ENCODE results near the gene ANKRD22.

The ANKRD22 gene

DNA sequence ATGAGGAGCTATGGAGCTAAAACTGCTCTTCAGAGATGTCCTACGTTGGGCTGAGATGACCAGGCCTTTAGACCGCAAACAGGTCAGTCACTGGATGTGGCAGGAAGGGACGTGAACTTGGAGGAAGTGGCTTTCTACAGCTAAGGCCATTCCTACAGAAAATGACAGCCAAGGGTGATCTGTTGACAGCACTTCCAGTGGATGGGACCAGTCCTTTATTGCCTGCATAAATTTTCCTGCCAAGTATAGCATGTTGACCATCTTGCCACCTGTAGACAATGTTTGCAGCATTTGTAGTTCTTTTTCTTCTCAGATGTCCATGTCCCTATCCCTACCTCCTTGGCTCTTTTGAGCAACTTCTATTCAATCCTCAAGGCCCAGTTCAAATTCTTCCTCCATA, 45.7 kb downstream of the ANKRD22 start:
- no peak overlapping the region for H3K4me3 ChIP-seq (ENCODE audit: low read length)
- no peak for DNase-seq (ENCODE audit: low read depth)
- TF ChIP-seq, protein P1, sequence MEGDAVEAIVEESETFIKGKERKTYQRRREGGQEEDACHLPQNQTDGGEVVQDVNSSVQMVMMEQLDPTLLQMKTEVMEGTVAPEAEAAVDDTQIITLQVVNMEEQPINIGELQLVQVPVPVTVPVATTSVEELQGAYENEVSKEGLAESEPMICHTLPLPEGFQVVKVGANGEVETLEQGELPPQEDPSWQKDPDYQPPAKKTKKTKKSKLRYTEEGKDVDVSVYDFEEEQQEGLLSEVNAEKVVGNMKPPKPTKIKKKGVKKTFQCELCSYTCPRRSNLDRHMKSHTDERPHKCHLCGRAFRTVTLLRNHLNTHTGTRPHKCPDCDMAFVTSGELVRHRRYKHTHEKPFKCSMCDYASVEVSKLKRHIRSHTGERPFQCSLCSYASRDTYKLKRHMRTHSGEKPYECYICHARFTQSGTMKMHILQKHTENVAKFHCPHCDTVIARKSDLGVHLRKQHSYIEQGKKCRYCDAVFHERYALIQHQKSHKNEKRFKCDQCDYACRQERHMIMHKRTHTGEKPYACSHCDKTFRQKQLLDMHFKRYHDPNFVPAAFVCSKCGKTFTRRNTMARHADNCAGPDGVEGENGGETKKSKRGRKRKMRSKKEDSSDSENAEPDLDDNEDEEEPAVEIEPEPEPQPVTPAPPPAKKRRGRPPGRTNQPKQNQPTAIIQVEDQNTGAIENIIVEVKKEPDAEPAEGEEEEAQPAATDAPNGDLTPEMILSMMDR (conservative IDR thresholded peaks at IDR 0.05; ENCODE audit: low read depth, low read length) = no peak

DNA sequence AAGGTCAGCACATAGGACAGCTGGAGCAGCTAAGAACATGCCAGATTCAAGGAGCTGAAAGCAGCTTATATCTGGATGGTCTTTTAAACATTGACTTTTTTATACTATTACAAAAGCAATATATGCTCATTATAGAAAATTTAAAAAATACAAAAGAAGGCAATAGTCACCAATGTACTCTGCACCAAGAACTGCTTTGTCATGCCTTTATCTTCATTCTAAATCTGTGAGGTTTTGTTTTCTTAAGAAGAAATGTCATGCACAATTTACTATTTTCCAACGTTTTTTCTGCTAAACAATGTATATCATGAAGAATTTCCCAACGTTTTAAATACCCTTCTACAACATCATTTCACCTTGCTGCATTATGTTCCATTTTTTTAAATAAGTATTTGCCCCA, 46.3 kb downstream of the ANKRD22 start:
- no peak for DNase-seq (ENCODE audit: low read depth)
- H3K4me3 ChIP-seq (ENCODE audit: low read length) = no peak overlapping the region
- TF ChIP-seq, protein P1 (conservative IDR thresholded peaks at IDR 0.05; ENCODE audit: low read depth, low read length) = no peak

DNA sequence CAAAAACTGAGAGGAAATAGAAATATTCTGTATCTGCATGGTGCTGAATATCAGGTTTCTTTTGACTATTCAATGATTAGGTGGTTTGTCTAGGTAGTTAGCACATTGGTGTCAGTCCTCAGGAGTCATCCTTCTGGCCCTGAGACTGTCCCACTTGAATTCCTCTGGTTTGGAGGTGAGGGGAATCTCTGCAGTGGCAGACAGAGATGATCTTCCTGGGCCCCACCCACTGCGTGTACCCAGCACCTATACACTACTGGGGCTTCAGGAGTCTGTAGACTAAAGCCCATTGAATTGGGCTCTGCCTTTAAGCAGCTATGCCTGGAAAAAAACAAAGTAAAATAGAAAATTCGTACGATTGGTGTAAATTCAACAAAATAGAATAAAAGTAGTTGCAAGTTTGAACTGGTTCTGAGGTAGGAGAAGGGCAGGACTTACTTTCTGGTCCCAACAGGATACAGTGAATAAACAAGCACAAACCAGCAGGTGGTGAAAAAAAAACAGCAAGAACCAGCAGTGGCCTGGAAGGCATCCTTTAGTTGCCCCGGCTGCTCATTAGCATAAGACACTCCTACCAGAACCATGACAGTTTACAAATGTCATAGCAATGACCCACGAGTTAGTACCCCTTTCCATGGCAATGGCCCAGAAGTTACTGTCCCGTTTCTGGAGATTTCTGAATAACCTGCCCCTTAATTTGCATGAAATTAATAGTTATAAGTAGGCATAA, 47.4 kb downstream of the ANKRD22 start:
- H3K4me3 ChIP-seq (ENCODE audit: low read length) = no peak overlapping the region
- no peak for DNase-seq (ENCODE audit: low read depth)
- TF ChIP-seq, protein P1 (conservative IDR thresholded peaks at IDR 0.05; ENCODE audit: low read depth, low read length) = no peak

GRCh38 chr10:88803641-88804040, 48.0 kb downstream of the ANKRD22 start:
- DNase-seq (ENCODE audit: low read depth) = no peak
- no peak overlapping the region for H3K4me3 ChIP-seq (ENCODE audit: low read length)
- TF ChIP-seq, protein P1 (conservative IDR thresholded peaks at IDR 0.05; ENCODE audit: low read depth, low read length) = no peak

- no peak for DNase-seq (ENCODE audit: low read depth)
- H3K4me3 ChIP-seq (ENCODE audit: low read length) = no peak within 1 kb of the TSS
- TF ChIP-seq, protein P1 (conservative IDR thresholded peaks at IDR 0.05; ENCODE audit: low read depth, low read length) = no peak
These were observed 48.9 kb downstream of the ANKRD22 start, which contains the start of gene LIPM for GRCh38 chr10:88802523-88803285. Gene LIPM, plus strand, starts transcription at chr10:88802730. Its CDS starts 167 bp downstream, at chr10:88802897.

DNA sequence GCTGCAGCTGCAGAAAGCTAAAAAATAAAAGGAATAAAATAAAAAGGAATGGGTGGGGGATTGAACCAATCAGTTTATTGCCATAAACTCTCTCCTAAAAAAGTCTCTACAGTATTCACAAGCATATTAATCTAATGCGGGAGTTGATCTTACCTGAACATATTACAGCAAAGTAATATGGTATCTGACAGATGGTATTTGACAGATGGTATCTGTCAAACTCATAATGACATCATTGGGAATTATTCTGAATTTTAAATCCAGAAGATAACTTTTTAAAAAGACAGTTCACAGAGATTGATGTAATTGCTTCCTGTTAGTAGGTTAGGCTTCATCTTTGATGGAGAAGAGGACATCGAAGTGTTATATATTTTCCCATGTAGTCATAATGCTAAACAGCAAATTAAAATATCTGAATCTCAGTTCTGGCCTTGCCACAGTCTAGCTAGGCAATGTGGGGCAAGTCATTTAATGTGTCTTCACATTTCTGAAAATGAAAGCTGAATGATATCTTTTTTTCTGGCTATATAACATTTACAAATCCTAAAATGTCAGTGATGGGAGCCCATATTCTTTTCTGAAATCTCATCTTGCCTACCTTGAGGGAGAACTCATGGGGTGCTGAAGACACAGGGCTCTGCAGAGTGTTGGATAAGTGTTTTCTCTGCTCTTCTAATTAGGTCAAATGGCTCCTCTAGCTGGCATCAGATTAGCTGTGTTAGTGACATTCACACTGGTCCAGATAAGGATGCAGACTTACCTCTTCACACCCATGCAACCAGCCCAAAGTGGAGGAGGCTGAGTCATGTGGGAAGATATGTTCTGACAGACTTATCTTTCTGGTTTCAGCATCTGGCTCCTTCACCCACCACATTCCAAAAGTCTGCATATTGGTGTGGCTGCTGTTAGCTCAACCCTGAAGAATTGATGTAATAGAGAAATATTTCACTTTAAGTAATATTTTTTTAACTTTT, 51.2 kb downstream of the ANKRD22 start:
- H3K4me3 ChIP-seq (ENCODE audit: low read length) = no peak overlapping the region
- DNase-seq (ENCODE audit: low read depth) = no peak
- TF ChIP-seq, protein P1 (conservative IDR thresholded peaks at IDR 0.05; ENCODE audit: low read depth, low read length) = no peak

Data from retinal pigment epithelial cell (primary cell).